NCI-H2029 (cell line): ENCODE data around the gene ABCB1.

Source experiments
- DNase-seq: peaks from one replicate; lab custom pipeline; 2025; lab: John Stamatoyannopoulos, UW

ABCB1 gene

DNA sequence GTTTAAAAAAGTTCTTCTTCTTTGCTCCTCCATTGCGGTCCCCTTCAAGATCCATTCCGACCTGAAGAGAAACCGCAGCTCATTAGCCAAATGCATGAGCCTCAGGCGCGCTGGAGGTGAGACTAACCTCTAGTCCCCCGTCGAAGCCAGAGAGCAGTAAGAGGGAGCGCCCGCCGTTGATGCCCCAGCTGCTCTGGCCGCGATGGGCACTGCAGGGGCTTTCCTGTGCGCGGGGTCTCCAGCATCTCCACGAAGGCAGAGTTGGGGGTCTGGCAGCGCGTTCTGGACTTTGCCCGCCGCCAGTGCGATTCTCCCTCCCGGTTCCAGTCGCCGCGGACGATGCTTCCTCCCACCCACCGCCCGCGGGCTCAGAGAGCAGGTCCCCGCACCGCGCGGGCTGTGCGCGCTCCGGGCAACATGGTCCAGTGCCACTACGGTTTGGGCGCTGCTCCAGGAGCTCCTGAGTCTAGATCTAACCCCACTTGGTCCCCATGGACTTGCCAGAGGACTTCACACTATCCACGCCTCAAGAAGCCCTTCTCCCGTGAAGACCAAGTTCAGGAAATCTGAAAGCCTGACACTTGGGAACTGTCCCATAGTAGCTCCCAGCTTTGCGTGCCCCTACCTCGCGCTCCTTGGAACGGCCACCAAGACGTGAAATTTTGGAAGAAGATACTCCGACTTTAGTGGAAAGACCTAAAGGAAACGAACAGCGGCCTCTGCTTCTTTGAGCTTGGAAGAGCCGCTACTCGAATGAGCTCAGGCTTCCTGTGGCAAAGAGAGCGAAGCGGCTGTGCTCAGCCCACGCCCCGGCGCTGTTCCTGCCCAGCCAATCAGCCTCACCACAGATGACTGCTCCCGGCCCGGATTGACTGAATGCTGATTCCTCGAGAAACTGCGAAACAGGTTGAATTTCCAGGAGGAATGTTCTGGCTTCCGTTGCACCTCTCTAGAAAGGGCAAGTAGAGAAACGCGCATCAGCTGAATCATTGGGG lies at the start of gene ABCB1:
Gene ABCB1, minus strand, starts transcription at position 755 of the 995 bp plus-strand sequence. Its CDS starts 700 bp downstream, at position 55.
- peak; percentile 5 for DNase-seq

DNA sequence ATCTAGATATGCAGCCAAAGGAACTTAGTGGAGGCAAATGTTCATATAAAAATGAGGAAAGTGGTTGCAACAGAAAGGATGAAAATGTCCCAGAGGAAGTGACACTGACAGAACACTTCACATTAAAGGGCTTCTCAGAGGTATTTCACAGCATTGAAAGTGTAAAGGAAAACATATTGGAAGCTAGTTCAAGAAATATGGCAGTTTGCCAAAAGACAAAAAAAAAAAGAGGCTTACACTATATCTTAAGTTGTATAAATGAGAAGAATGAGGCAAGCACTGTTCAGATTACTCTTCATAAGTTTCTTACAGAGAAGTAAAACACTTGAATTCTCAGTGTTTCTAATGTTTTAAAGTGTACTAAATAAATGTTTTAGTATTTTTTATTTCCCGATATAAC lies 47.6 kb upstream of the ABCB1 start:
- no peak for DNase-seq

DNA sequence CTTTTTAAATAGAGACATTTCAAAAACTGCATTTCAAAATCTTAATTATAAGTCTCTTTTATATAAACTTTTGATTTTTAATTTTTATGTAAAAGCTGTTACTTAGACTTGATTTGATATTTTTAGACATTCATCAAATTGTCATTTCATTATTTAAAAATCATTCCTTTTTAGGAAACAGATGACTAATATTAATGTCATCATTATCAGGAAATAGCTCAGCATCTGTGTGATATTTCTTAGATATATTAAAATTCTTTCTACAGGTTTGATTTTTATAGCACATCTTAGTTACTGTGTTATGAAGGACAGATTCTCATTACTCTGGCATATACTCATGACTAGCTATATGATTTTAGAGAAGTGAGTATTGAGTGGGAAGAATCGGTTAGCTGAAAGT lies 44.8 kb upstream of the ABCB1 start:
- DNase-seq, result no peak

DNA sequence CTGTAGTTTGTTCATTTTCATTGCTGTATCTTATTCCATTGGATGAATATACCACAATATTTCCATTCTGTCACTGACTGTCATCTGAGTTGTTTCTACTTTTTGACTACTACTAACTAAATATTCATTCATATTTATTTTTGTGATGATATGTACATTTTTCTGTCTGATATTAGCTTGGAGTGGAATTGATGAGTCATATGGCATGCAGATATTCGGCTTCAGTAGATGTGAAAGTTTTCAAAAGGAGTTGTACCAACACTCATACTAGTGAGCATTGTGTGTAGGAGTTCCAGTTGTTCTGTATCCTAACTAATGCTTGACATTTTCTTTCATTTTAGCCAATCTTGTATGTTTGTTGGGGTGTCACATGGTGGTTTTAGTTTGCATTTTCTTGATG lies 35.2 kb upstream of the ABCB1 start:
- no peak for DNase-seq

DNA sequence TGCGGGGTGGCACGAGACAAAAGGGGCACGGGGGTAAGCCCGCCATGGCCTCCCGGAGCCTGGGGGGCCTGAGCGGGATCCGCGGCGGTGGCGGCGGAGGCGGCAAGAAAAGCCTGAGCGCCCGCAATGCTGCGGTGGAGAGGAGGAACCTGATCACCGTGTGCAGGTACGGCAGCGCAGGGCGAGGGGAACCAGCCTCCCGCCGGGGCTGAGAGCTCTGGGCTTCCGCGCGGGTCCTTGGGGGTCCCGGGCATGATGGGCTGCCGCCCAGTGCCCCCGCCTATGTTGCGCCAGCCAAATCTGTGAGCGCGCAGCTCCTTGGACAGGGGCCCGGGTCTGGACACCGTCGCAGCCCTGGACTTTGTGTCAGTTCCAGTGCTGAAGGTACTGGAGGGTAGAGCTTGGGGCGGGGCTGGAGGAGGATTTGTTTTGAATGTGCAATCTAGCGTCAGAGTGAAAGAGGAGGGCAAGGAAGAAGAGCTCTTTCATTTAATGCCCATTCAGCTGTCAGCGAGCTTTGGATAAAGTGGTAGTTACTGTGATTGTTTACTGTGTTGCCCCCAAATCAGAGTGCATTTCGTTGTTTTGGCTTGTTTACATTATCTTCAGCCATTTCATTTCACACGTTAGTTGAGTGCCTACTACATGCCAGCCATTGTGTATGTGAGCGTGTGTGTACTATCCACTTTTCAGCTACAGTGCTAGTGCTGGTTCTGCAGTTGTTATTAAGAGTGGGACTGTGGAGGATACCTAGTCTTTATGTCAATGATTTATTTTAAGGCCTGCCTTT lies 28.3 kb upstream of the ABCB1 start:
- DNase-seq, result peak; percentile 31

DNA sequence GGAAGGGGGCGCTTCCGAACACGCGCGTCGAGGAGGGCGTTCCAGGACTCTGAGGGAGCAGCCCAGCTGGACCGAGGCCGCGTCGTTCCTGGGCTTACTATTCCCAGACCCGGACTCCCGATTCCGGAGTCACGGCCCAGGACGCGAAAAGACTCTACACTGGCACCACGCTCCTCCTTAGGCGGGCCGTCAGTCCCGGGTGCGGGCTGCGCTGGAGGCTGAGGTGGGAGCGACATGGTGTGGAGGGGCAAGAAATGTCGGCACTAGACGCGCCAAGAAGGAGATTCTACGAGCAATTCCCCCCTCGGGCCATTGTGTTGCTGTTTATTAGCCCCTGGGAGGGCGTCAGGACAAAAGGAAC lies 26.9 kb upstream of the ABCB1 start:
- DNase-seq, result no peak

DNA sequence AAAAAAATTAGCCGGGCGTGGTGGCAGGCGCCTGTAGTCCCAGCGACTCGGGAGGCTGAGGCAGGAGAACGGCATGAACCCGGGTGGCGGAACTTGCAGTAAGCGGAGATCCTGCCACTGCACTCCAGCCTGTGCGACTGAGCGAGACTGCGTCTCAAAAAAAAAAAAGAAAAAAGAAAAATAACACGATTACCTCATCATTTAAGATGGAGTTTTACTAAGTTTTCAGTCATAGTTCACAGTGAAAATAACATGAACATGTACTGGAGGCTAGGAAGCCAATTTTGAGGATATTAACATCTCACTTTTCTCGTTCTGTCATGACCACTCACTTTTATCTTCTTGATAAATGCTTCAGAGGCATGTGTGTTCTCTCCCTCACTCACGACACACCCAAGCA lies 24.4 kb upstream of the ABCB1 start:
- no peak for DNase-seq

DNA sequence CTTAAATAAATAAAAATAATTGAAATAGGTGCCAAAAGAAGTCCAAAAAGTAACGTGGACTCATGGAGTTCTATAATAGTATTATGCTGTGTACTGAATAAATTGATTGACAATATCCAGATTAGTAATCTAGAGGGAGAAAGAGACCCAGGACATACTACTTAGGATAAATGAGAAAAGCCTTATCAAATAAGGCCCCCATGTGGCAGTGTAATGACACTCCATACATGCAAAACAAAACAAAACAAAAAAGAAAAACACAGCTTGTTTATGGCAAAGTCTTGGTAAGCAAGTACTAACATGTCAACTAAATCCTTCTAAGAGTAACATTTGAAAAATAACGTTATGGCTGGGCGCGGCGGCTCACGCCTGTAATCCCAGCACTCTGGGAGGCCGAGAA lies 23.9 kb upstream of the ABCB1 start:
- DNase-seq, result no peak

DNA sequence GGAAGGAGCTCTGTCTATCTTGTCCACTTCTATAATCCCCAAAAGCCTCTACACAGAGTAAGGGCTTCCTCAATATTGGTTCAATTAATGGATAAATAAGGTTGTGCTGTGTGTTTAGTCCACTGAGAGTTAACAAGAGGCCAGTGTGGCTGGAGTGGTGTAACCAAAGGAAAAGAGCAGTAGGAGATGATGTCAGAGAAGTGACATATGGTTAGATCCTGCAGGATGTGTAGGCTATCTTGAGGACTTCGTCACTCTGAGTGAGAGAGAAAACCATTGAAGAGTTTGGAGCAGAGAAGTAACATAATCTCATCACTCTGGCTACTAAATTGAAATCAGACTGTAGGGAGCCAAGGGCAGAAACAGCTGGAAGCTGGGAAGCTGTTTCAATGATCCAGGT lies 14.5 kb upstream of the ABCB1 start:
- DNase-seq, result no peak

DNA sequence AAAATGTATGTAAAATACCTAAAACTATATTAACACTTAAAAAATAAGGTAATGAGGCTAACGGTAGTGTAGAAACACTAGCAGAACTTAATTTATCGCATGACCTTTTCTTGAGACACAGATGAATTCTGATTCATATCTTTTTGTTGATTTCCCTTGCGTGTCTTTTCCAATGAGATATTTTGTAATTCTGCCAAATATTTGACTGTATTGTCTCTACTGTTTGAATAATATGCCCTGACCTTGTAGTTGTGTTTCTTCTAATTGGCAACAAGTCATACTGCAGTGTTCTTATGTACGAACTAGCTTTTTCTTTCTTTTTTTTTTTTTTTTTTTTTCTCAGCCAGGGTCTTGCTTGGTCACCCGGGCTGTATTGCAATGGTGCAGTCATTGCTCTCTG lies 9.2 kb upstream of the ABCB1 start:
- DNase-seq, result no peak

DNA sequence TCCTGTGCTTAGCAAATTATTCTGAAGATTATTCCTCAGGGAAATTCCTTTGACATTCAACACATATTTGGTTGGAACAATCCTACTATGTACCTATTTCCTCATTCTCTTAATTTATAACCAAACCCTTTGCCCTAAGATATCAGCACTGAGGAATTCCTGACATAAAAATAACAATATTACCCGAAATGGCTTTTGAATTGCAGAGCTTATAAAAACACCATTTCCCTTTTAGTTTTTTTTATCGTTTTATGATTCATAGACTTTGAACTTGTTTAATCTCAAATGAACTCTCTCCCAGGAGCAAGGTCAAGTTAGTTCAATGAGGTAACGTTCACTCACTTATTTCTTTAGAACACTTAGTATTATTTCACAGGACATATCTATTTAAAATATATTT lies 7.7 kb upstream of the ABCB1 start:
- DNase-seq, result no peak

DNA sequence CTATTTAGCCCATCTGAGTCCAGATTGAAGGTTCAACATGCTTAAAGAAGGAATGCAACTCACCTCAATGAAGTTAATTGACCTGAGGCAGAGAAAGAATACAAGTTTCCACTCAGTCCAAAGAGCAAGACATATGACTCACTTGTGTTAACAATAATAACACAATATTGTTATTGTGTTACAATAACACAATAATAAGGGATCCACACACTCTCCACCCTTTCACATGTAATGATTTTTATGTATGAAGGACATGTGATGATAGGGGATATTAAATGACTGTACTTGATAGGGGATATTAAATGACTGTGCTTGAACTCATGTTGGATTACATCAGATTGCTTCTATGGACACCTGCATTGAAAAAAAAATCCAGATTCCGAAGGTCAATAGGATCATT lies 3.6 kb upstream of the ABCB1 start:
- DNase-seq, result no peak

DNA sequence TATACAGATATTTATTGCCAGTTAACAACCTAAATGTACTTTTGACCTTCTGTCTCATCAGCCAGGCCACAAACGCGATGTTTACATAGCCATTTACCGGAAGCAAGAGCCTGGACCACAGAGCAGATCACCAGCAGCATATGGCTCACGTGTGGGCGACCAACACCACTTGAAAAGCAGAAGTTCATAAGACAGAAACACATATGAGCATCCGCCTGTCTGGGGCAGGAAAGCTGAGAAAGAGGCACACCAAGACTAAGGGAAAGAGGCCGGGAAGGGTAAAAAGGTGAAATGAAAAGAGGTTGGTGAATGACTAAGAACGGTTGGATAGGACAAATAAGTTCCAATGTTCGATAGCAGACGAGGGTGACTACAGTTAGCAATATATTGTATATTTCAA lies 1.3 kb downstream of the ABCB1 start:
- DNase-seq, result no peak

DNA sequence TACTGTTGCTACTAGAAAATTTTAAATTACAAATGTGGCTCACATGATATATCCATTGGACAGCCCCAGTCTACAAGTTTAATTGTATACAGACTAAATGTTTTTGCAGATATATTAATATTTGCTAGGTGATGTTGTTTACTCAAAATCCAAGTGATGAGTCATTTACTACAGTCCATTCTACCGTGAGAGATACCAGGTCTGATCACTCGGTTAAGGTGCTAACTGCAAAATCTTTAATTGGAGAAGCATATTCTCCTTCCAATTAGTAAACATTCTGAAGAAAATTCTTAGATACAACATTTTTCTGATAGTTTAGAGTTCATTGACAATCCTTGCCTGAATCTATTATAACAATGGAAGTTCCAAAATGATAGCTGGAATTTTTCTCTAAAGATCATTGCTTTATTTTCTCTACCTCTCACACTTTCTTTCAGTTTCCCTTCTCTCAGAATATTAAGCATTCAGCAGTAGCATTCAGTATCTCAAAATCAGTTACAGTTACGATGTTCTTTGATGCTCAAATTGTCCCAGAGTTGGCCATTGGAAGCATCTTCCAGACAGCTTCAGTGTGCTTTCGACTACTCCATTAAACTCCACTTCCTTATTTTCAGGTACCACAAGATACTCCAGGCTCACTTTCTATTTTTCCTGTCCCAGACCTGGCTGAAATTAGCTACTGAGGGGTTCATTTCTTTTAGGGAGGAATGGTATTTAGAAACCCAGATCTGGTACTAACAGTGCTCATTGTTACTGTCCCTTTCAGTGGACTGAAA lies 2.3 kb downstream of the ABCB1 start:
- no peak for DNase-seq

DNA sequence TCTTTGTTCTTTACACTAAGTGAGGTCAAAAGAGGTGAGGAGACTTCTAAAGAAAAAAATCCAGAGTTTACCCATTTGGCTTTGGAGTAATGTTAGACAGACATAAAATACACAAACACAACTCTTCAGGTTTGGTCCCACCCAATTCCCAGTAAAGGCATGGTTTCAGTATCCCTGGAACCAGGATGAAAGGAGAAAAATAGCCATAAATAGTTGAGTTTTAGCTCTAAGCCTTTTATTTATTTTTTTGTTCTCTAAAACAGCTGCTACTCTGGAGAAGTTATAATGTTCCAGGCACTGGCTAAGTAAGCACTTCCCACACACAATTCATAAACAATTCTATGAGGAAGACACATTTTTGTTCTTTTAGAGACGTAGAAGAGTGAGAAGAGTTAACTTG lies 4.0 kb downstream of the ABCB1 start:
- no peak for DNase-seq

DNA sequence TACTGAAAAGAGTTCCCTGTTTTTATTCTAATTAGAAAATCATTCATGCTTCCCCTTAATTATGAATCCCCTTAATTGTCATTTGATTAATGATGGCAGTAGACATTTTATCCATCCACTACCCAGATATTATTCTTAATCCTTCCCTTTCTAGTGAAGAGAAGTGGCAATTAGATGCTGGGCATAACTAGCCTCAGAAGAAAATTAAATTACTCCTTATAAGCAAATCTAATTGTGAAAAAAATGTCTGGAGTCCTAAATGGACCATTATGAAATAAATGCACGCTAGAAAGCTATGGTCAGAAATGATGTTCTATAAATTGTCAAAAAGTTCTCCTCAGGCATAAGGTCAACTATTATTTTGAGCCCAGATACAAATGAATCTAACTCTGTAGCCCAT lies 4.5 kb downstream of the ABCB1 start:
- DNase-seq, result no peak

DNA sequence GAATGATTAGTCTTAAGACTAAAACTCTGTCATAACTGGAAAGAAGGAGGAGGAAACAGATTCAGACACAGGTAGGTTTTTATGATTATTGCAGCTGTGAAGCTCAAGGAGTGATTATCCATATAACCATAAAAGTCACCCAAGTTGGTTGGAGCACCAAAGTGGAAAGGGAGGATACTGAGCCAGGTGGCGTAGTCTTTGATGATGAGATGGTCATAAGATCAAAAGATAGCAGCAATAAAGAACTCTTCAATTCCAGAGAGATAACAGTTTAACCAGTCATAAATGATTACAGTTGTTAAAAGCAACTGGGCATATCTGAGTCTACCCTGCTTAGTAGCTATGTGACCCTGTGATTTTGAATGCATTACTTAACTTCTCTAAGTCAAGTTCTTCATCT lies 8.4 kb downstream of the ABCB1 start:
- no peak for DNase-seq

DNA sequence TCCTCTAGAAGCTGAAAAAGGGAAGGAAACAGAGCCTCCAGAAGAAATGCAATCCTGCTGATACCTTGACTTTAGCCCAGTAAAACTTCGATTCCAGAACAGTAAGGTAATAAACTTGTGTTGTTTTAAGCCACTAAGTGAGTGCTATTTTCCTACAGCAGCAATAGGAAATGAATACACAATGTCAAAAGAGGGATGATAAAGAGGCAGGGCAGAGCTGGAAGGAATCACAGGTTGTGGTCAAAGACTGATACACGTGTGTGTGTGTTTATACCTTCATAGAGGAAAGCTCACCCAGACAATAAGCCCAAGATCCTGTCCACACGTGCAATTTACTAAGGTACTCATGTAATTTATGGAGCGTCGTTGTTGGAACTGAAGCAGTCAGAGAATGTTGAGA lies 9.5 kb downstream of the ABCB1 start:
- DNase-seq, result no peak

DNA sequence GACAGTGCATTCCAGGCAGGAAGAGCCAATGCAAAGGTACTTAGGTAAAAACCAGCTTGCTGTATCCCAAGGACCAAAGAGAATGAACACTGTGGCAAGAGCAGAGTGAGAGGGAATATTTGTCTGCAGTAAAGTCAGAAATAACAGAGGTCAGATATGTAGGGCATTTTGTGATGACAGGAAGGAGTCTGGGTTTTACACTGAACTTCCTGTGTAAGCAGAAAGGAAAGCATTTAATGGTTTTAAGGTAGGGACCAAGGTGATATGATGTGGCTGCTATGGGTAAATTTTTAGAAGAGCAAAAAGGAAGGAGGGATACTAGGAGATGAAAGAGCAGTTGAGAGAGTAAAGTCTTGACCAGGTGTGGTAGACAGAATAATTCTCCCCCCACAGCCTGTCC lies 10.1 kb downstream of the ABCB1 start:
- DNase-seq, result no peak

DNA sequence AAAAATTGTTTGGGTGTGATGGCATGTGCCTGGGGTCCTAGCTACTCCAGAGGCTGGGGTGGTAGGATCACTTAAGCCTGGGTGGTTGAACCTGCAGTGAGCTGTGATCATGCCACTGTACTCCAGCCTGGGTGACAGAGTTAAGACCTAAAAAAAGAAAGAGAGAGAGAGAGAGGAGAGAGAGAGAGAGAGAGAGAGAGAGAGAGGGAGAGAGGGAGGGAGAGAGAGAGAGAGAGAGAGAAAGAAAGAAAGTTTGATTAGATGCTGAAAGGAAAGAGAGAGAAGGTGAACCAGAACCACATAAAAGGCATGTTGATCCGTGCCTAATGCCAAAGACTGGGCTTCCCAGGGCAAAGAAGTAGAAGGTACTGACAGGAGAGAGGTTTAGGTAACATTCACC lies 11.1 kb downstream of the ABCB1 start:
- no peak for DNase-seq

DNA sequence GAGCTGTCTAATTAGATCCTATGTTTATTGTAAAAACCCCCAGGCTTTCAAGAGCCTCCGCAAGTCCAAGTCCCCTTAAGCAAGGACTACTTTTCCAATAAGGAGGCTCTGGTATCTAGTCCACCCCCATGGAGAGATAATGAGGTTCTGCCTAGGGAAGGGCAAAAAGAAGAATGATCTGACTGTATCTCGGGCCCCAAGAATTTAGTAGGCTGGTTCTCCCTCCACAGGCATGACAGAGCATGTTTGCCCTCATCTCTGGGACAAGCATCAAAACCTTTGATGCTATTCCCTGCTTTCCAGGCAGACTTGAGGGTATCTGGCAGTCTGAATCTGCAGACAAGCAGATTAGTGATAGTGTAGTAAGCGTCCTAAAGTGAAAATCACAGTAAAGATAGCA lies 19.0 kb downstream of the ABCB1 start:
- DNase-seq, result no peak

DNA sequence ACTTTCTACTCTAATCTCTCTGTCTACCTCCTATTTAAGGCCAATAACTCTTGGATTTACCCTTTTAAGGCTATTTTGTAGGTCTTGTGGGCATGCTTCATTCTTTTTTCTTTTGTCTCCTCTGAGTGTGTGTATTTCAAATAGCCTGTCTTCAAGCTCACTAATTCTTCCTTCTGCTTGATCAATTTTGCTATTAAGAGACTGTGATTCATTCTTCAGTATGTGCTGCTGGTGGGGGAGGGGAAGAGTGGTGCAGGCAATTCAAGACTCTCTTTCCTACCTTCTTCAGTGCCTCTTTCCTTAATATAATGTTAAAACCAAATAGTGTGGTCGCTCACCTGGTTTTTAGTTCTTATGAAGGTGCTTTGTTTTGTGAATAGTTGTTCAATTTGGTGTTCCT lies 20.0 kb downstream of the ABCB1 start:
- DNase-seq, result no peak

DNA sequence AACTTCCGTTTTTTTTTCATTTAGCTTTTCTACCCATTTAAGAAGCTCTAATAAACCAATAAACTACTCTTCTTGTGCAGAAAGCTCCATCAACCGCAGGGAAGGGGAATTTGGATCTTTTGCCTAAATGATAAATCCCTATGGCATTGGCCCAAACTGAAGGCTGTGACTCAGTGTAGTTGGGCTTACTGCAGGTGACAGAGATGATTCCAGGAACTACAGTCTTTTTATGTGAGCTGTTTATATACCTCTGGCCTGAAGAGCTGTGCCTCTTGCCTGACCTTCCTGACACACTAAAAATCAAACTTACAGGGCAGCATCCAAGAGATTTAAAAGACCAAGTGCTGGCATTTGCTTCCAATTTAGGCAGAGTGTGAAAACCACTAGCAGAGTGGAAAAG lies 25.2 kb downstream of the ABCB1 start:
- no peak for DNase-seq
